Thymus (tissue), 11 donors: ENCODE measurements around the gene CDC42SE2. TPM values are rescaled to one million over a fixed set of nuclear protein-coding genes. Genes with fewer than 3 reads are reported as not detected.

Source experiments
- DNase-seq, 9 donors: peaks; one replicate each; pipeline ENCODE4 v3.0.0-alpha.2; 2013; ENCODE audit warnings: low spot score in 9 of 9, low read depth in 6 of 9, missing footprints in 1 of 9
- H3K27ac ChIP-seq, 2 donors: one replicate each; pipeline ENCODE4 v1.5.1; 2013; ENCODE audit warnings: control low read depth in 1 of 2, low read depth in 1 of 2, low read length in 1 of 2, mild to moderate bottlenecking in 1 of 2, moderate library complexity in 1 of 2
- H3K27me3 ChIP-seq, 2 donors: one replicate each; pipeline ENCODE4 v1.5.1; 2013; ENCODE audit warnings: low read length in 1 of 2; ENCODE audit not compliant: control insufficient read depth in 2 of 2, insufficient read depth in 1 of 2
- H3K36me3 ChIP-seq, 2 donors: one replicate each; pipeline ENCODE4 v1.5.1; 2013; ENCODE audit warnings: low read length in 1 of 2, mild to moderate bottlenecking in 1 of 2, moderate library complexity in 1 of 2; ENCODE audit not compliant: control insufficient read depth in 2 of 2, insufficient read depth in 2 of 2
- H3K4me1 ChIP-seq, 2 donors: one replicate each; pipeline ENCODE4 v1.5.1; 2013; ENCODE audit warnings: low read length in 2 of 2; ENCODE audit not compliant: control insufficient read depth in 2 of 2, insufficient read depth in 2 of 2
- H3K4me3 ChIP-seq, 2 donors: one replicate each; pipeline ENCODE4 v1.5.1; 2013; ENCODE audit warnings: low read length in 2 of 2, control low read depth in 1 of 2, mild to moderate bottlenecking in 1 of 2
- H3K9me3 ChIP-seq, 2 donors: one replicate each; pipeline ENCODE4 v1.5.1; 2013; ENCODE audit warnings: low read length in 1 of 2, mild to moderate bottlenecking in 1 of 2; ENCODE audit not compliant: control insufficient read depth in 2 of 2, insufficient read depth in 1 of 2
- WGBS: extraction: QIAGEN DNeasy Blood & Tissue Kit; methylation state at CpG from one replicate; pipeline ENCODE4 v1.1.7; 2013; 5-methylcytosine and 5-hydroxymethylcytosine counted together
- polyA plus RNA-seq: library from polyadenylated mRNA; stranded (reverse); fragments of 200-250 nt; gene quantifications from one replicate; pipeline ENCODE4 v1.2.3, GENCODE V29; 2013
- total RNA-seq: library from RNA; stranded (reverse); fragments of 120-200 nt; gene quantifications from one replicate; pipeline ENCODE4 v1.2.4, GENCODE V29; 2013
- donor health status: healthy.

CDC42SE2 gene
- total and polyA plus RNA-seq, 2 donors = 60.6 to 60.9 TPM

DNA sequence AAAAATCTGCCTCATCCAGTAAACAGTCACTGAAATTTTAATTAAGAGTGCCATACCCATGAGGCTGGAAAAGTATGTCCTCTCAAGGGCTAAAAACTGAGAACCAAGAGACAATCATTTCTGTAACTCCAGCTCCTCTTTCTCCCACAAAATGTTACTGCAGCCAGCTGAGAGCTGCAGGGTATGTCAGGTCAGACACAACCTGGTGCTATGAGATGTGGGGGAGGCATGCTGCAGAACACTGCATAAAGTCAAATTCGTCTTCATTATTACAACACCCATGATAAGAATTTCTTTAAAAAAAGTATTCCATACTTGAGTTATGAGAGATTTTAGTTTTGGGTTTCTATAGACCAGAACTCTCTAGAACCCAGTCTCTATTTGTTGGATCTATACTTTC lies 162.2 kb downstream of the CDC42SE2 start:
- Histone ChIP-seq H3K4me3 (no peak overlapping the region), H3K4me1 (no peaks in the 10 kb centered on the region), H3K9me3 (no peaks in the 10 kb centered on the region), H3K36me3 (peaks cover 34 to 51% of the 10 kb centered on the region in 2 donors), H3K27me3 (no peaks in the 10 kb centered on the region), H3K27ac (no peak overlapping the region)
- 98% methylated on average over 1 of the region's 1 CpG for WGBS
- no peak for DNase-seq

DNA sequence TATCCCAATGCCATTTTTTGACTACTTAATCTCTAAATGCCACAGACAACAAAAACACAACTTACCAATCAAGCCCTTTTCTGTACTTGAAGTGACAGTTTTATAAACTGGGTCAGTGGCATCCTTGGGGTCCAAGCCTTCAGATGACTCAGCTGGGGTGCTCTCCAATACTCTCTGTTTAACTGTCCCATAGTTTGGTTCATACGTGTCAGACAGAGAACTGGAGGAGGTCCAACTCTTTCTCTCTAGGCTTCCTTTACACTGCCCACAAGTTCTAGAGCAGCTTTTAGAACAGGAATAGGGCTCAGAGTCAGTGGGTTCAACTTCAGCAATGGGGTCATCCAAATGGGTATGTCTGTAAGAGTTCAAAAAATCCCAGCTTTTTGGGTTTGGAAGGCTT lies 166.9 kb downstream of the CDC42SE2 start:
- Histone ChIP-seq H3K36me3 (peaks cover 34 to 64% of the 10 kb centered on the region in 2 donors), H3K27me3 (no peaks in the 10 kb centered on the region), H3K27ac (no peak overlapping the region), H3K4me1 (no peaks in the 10 kb centered on the region), H3K9me3 (no peaks in the 10 kb centered on the region), H3K4me3 (no peak overlapping the region)
- no peak for DNase-seq
- WGBS = 97% methylated on average over 1 of the region's 1 CpG

- no peak for DNase-seq
- Histone ChIP-seq H3K36me3 (peaks cover 29 to 62% of the 10 kb centered on the region in 2 donors), H3K4me3 (no peak overlapping the region), H3K27ac (no peak overlapping the region), H3K27me3 (no peaks in the 10 kb centered on the region), H3K9me3 (no peaks in the 10 kb centered on the region), H3K4me1 (no peaks in the 10 kb centered on the region)
- 65% methylated on average over 2 of the region's 2 CpGs for WGBS
Measured at GRCh38 chr5:131431794-131432193, 167.9 kb downstream of the CDC42SE2 start.

GRCh38 chr5:131433109-131433508 lies 169.3 kb downstream of the CDC42SE2 start:
- Histone ChIP-seq H3K36me3 (peaks cover 33 to 59% of the 10 kb centered on the region in 2 donors), H3K27me3 (no peaks in the 10 kb centered on the region), H3K27ac (no peak overlapping the region), H3K4me3 (no peak overlapping the region), H3K4me1 (no peaks in the 10 kb centered on the region), H3K9me3 (no peaks in the 10 kb centered on the region)
- WGBS = 98% methylated on average over 1 of the region's 1 CpG
- DNase-seq = no peak

DNA sequence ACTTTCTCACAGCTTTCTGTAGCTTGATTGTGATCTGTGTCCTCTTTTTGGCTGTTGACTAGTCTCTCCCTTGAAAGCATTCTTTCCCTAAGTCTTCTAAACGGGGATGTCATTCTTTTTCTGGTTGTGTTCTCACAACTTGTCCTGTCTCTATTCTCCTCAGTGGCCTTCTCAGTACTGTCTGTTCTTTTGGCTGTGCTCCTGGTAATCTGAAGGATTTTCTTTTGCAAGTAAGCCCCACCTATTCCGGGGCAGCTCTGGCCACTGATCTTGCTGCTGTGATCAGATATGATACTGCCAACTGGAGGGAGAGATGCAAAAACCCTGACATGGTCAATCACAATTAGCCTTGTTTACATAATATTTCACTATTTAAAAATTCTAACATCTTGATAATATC lies 172.2 kb downstream of the CDC42SE2 start:
- WGBS = 97% methylated on average over 2 of the region's 2 CpGs
- no peak overlapping the region for H3K4me3 ChIP-seq
- H3K27ac ChIP-seq = no peak overlapping the region
- no peaks in the 10 kb centered on the region for H3K9me3 ChIP-seq
- peaks cover 33 to 58% of the 10 kb centered on the region in 2 donors for H3K36me3 ChIP-seq
- no peaks in the 10 kb centered on the region for H3K4me1 ChIP-seq
- DNase-seq = no peak
- no peaks in the 10 kb centered on the region for H3K27me3 ChIP-seq

DNA sequence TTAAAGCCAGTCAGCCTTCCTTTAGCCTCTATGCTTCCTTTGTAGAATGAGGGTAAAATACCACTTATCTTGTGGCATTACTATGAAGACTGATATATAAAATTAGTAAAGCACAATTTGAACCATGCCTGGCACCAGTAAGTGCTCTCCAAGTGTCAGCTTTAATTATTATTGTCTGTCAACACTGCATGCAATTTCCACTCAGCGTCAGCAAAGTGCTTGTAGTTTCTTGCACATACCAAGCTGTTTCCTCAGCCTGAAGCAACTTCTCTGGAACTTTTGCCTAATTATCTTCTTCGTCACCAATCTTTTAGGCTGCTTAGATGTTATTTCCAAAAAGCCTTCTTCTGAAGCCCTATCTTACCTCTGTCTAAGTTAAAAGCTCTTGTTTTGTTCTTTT lies 177.3 kb downstream of the CDC42SE2 start:
- Histone ChIP-seq H3K27ac (no peak overlapping the region), H3K36me3 (peaks cover 31 to 60% of the 10 kb centered on the region in 2 donors)

More for the DNA sequence above, 177.3 kb downstream of the CDC42SE2 start:
- Histone ChIP-seq H3K4me3 (no peak overlapping the region), H3K9me3 (no peaks in the 10 kb centered on the region), H3K27me3 (no peaks in the 10 kb centered on the region), H3K4me1 (no peaks in the 10 kb centered on the region)
- 98% methylated on average over 2 of the region's 2 CpGs for WGBS
- no peak for DNase-seq

Other genes with a start within 250 kb of the CDC42SE2 start
- gene HINT1, start 98.8 kb upstream of the CDC42SE2 start, total RNA-seq = 311 TPM
- gene HINT1, start 98.8 kb upstream of the CDC42SE2 start, polyA plus RNA-seq = 396 TPM
- gene LYRM7, start 93.1 kb upstream of the CDC42SE2 start, total RNA-seq = 8.8 TPM
- 5.5 TPM for gene LYRM7, start 93.1 kb upstream of the CDC42SE2 start, polyA plus RNA-seq